GM12873 (cell line): Measurements from ENCODE around the gene SRP14.

Experiments used
- TF ChIP-seq, protein P1 (sequence below): IDR thresholded peaks from 2 replicates; pipeline ENCODE4 v1.5.1; 2012; ENCODE audit warnings: low read depth, mild to moderate bottlenecking, moderate library complexity, low read length, control low read depth; ENCODE audit not compliant: insufficient read depth; ENCODE audit errors: missing control alignments

Gene SRP14

GRCh38 chr15:40016224-40016865 is 22.6 kb downstream of the SRP14 start:
- TF ChIP-seq, protein P1, sequence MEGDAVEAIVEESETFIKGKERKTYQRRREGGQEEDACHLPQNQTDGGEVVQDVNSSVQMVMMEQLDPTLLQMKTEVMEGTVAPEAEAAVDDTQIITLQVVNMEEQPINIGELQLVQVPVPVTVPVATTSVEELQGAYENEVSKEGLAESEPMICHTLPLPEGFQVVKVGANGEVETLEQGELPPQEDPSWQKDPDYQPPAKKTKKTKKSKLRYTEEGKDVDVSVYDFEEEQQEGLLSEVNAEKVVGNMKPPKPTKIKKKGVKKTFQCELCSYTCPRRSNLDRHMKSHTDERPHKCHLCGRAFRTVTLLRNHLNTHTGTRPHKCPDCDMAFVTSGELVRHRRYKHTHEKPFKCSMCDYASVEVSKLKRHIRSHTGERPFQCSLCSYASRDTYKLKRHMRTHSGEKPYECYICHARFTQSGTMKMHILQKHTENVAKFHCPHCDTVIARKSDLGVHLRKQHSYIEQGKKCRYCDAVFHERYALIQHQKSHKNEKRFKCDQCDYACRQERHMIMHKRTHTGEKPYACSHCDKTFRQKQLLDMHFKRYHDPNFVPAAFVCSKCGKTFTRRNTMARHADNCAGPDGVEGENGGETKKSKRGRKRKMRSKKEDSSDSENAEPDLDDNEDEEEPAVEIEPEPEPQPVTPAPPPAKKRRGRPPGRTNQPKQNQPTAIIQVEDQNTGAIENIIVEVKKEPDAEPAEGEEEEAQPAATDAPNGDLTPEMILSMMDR: no peak

- TF ChIP-seq, protein P1: no peak
Measured at GRCh38 chr15:40014390-40014789, 24.6 kb downstream of the SRP14 start.

GRCh38 chr15:40011303-40011702 is 27.7 kb downstream of the SRP14 start:
- TF ChIP-seq, protein P1: no peak

GRCh38 chr15:40010686-40011085 is 28.3 kb downstream of the SRP14 start:
- TF ChIP-seq, protein P1: no peak

DNA sequence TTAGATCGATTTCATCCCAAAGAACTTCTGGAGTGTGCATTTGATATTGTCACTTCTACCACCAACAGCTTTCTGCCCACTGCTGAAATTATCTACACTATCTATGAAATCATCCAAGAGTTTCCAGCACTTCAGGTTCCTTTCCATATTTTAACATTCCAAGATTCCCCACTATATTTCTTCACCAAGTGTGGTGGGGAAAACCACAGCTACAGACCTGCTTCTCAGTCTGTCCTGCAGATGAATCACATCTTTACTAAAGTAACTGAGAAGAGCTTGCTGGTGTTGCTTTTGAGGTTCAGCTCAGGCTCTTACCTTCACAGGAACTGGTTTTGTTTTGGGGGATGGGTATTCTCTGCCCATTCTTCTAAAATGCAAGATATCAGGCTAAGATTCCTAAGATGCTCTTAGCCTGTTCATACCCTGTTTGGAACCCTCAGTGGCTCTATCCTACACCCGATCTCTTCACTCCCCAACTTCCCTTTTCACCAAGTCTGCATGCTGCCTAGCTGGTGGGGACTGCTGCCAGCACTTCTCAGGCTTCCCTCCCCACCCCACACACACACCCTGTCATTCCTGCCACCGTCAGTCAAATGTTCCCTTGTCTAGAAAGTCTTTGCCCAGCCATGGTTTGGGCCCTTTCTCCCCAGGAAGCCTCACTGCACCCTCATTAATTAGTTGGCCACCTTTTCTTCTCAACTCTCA is 30.8 kb downstream of the SRP14 start:
- TF ChIP-seq, protein P1: no peak

DNA sequence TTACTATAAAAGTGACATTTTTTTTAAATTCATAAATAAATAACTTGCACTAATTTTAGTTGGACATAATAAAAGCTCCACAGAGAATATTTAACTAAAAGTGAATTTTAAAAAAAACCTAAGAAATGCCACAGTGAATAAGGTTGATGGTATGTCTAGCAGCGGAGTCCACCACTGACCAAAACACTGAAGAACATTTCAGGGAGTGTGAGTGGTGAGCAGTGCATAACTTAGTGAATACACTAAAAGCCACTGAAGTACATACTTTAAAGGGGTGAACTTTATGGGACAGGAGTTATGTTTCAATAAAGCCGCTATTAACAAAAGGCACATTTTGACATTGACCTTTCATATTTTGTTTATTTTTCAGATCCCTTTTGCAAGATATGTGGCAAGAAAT is 32.3 kb downstream of the SRP14 start:
- TF ChIP-seq, protein P1: no peak

DNA sequence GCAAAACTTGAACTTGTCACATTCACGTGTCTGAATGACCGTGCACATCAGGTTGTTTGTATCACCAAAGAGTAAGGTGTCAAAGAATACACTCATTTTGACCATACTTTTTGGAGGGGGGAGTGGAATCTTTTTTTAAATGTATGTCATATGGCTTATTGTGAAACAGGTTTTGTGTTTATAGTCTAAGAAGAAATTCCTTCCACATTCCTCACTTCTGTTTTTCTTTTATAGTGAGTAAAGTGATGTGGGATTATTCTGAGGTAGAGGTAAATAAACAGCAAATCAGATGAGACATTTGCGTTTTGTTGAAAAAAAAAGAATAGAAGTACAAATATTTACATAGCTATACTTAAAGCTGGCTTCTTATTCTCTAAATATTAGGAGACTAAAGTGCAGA is 33.0 kb downstream of the SRP14 start:
- TF ChIP-seq, protein P1: no peak
